ENCODE measurements around the gene TESPA1.
"Not testable (repeated sequence)": the region's sequence is repeated elsewhere in the genome, so short reads cannot be mapped to it uniquely, and the experiment has no call there.

TESPA1 gene, protein sequence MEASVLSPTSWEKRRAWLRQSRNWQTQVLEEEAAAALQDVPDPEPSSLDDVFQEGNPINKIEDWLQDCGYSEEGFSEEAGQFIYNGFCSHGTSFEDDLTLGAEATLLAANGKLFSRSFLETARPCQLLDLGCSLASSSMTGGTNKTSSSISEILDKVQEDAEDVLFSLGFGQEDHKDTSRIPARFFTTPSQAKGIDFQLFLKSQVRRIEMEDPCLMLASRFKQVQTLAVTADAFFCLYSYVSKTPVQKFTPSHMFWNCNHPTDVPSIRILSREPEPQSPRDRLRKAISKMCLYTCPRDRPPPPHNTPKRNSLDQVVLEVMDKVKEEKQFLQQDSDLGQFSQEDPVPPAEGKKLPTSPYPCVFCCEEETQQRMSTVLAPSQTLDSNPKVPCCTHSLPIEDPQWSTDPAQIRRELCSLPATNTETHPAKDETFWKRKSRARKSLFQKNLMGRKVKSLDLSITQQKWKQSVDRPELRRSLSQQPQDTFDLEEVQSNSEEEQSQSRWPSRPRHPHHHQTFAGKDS

DNA sequence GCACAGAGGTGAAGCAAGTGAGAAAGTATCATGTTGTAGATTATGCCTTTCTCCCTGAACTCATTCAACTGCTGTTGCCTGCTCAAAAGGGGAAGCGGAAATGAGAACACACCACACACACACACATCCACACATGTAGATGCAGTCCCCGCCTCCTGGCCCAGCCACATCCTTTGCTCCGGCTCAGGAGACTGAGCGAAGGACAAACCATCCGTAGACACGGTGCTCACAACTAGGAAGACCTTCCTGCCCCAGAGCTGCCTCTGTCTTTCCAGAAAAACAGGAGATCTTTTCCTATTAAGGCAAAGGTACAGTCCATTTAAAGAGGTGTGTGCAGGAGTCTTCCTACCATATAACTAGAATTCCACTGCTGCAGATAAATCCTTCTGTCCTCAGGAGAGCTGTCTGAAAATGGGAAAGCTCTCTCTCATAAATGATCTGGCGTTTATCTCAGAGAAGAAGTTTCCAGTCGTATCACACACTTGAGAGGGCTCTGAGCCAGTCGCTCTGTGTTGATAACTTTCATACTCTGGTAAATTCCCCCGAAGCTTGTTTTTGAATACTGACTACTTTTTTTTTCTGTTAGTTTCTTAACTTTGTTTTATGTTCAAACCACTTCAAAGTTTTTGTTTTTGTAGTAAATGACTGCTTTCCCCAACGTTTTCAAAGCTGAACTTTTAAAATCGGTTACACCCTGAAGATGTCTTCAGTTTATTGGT lies at the start of gene TESPA1:
TSS of gene TESPA1 (minus strand) at position 105 of the 719 bp plus-strand sequence. CDS start 10,200 bp downstream, outside the sequence.
- peak; percentile 94 for DNase-seq

DNA sequence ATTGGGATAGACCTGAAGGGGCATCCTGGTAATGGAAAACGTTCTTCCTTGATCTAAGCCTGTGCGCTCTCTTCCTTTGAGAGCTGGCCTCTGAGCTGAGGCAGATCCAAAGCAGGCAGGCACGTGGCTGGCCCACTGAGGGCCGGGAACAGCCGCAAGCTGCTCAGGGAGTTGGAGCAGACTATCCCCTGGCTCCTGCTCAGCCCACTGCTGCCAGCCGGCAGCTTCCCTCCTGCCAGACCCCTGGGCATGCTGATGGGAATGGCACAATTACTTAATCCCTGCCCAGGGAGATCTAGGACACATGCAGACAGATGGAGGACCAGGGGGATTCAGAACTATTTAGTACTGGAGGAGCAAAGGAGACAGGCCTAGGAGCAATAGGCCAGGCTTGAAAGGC lies 49.7 kb upstream of the TESPA1 start:
- no peak for DNase-seq

DNA sequence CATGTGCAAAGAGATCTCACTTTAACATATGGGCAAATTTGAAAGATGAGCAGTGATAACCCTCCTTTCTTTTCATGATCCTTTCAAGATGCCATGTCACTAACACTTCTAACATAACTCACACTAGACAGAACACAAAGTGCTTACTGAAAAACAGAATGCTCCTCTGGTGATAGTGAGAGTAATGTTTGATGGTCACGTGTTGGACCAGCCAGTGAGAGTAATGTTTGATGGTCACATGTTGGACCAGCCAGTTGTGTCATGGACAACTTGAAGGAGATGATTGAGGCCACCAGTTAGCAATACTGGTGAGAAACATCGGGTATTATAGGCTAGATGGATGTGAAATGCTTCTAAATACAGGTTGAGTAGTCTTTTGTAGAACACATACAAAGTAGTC lies 40.9 kb upstream of the TESPA1 start:
- no peak for DNase-seq

DNA sequence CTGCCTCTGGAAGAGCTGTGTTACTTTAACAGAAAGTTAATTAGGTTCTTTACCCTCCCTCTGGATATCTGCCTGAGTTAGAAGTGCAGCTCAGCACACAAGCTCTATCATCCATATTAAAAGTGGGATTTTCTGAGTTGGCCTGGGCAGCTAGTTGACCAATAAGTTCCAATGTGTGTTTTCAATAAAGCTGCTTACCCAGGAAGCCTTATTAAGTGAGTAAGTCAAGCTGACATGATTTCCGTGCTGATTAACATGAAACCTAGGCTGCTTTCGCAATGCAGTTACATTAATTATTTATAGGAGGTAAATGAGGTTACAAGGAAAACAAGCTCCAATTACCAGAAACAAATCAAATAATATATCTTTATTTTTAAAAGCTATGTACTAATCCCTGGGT lies 40.0 kb upstream of the TESPA1 start:
- DNase-seq = no peak

DNA sequence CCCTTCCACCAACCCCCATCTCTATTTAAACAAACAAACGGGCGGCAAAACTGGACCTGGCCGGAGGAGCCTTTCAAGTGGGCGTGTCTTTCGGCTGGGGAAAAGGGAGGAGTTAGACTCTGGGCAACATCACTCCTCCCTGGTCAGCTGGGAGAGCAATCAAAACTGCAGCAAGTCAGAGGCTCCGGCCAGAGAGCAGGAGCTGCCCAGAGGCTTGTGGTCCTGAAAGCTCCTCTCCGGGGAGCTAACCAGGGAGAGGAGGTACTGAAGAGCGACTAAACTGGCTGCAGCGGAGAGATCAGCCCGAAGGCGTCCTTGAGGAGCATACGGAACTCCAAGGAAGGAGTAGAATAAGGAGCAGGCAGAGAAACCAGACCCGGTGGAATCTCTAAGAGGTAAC lies 35.2 kb upstream of the TESPA1 start, which contains the start of gene NEUROD4:
TSS of gene NEUROD4 (plus strand) at position 191 of the 400 bp plus-strand sequence. CDS start 6,466 bp downstream, outside the sequence.
- no peak for DNase-seq

DNA sequence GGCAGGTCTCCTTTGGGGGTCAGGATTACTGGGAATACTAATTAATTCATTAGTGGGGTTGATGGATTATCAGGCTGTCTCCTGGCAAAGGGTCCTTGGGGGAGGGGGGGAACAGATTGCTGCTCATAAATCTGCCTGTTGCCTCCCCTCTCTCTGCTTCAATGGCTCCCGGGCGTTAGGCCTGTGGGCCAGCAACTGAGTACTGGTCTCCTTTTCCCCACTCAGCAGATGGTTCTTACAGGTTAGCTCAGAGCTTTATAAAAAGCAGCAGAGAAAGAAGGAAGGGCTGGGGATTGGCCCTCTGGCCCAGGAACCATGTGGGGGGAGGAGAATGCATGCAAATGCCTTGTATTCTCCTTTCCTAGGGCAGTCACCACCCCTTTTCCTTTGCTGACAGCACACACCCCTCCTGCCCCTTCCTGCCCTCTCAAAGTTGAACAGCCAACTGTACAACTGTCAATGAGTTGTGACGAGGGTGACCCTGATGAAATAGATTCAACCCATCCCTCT lies 32.9 kb upstream of the TESPA1 start:
- no peak for DNase-seq

DNA sequence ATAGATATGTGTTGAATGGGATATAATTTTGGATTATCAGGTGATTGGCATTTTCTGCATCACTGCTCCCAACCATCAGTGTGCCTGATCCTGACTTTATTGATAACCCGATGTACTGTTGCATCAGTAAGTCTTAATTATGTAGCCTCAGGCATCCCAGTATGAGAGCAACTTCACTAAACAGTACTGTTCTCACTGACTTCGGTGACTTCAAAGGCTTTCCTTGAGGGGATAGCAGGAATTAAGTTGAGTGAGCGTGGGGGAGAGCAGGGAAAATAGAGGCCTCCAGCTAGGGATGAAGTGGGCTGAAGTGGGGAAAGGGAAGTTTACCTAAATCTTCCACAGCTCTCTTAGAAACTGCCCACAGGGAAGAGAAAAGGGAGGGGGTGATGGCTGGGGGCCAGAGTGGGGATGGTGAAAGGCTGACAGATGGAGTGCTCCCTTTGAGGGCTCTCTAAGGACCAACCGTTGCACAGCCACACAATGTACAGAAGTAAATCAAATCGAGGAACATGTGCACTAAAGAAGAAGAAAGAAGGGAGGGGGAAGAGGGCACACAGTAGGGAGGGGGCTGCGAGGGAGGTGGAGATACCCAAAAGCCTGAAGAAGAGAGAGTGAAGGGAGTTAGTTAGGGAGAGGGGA lies 24.5 kb upstream of the TESPA1 start:
- DNase-seq = no peak

DNA sequence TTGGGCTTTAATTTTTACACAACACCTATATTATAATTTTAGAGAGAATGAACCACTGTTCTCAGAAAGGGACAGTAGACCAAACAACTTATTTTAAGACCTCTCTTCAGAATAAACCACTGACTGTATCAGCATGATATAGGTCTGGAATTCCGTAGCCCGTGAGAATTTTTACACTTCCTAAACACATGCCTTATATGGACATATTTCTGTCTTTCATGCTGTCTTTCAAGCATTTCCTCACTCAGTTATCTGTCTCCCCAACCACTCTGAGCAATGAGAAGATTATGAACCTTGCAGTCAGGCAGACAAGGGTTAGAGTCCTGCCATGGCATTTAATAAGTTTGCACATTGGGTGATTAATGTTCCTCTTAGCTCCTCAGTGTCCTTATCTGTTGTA lies 17.8 kb upstream of the TESPA1 start:
- no peak for DNase-seq

DNA sequence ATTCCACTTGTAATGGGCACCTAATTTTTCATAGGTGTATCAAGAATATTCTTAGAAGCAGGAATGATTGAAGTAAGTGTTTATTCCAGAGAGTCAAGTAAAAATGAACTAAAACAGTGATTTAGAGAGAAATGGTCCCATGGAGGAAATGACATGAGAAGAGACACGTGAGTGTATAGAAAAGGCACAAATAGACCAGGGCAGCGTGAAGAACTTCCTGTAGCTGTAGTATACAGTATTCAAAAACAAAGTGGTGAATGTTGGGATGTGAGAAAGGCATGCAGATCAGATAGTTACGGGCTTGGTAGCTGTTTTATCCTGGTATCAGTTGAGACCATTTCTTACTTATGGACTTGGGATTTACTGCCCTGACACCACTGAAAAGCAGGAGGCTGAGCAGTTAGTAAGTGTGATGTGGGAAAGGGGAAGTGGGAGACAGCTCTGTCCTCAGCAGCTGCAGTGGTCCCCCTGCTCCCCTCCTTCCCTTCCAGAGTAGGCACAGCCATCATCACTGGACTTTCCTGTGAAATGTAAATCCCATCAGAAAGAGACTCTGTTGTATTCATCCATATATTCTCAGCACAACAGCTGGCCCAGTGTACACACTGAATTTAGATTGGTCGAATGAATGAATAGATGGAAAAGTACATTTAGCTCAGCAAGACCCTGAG lies 16.8 kb upstream of the TESPA1 start:
- no peak for DNase-seq

DNA sequence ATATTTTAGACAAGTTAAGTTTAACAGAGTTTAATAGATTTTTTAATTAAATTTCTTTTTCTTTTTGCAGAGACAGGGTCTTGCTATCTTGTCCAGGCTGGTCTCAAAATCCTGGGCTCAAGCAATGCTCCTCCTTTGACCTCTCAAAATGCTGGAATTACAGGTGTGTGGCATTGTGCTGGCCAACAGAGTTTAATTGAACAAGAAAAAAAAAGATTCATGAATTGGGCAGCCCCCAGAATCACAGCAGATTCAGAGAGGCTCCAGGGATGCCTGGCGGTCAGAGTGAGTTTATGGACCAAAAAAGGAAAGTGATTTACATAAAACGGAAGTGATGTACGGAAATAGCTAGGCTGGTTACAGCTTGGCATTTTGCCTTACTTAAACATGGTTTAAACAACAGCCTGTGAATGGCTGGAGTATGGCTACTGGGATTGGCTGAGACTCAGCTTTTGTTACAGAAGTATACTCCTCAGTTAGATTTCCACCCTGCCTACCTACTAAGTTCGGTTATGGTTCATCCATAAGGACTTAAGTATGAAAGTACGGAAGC lies 14.5 kb upstream of the TESPA1 start:
- no peak for DNase-seq

DNA sequence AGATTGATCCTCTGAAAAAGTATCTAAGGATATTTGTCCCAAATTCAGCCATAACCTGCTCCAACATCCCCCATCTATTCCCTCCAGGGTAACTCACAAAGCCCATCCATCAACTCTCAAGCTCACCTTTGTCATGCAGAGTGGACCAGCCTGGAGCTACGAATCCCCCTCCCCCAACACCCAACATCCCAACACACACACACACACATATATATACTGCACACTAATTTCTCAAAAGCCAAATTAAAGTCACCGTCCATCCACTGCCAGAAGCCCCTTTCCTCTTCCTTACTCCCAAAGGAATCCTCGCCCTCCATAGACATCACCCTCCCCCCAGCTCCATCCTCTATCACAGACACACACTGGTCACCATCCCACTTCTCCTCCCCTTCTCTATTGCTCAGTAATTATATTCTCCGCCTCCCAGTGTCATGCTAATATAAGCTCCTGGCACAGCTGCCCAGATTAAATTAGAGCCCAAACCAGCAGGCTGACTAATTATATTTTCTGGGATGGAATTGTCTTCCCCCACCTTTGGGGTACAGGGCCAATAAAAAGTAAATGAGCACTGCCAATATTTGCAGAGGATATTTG lies 13.5 kb upstream of the TESPA1 start:
- DNase-seq = no peak

DNA sequence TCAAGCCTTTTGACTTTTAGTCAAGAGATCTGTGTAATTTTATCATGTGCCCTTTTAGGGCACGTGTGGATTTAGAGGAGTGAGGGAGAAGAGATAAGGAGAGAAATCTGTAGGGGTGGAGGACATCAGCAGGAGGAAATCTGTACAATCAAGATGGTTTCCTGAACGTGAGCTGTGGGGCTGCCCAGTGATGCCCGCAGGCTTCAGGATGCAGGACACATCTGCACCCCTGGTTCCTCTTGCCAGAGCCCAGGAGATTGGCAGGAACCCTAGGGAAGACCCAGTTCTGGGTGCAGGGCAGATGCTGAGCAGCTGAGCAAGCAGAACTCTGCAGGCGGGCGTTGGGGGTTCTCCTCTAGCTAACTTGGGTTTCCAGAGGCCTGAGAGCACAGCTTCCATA lies 11.6 kb upstream of the TESPA1 start:
- DNase-seq = no peak

DNA sequence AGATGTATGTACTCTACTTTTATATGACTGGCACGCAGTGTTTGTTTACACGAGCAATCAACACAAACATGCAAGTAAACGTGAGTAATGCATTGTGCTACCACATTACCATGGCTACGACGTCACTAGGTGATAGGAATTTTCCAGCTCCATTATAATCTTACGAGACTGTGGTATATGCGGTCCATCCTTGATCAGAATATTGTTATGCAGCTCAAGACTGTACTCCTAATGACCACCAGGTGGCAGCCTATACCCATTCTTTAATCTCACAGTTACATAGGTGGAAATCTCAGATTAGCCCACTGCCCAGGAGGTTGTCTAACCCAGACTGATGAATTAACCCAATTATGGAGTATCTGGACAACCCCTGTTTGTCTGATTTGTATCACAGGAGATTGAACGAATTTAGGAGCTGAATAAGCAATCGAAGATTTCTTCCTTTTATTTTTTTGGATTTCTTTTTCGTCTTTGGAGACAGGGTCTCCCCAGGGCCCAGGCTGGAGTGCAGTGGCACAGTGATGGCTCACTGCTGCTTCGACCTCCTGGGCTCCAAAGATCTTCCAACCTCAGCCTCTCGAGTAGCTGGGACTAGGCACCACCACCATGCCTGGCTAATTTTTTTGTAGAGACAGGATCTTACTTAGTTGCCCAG lies 8.7 kb upstream of the TESPA1 start:
- DNase-seq = peak; percentile 75

DNA sequence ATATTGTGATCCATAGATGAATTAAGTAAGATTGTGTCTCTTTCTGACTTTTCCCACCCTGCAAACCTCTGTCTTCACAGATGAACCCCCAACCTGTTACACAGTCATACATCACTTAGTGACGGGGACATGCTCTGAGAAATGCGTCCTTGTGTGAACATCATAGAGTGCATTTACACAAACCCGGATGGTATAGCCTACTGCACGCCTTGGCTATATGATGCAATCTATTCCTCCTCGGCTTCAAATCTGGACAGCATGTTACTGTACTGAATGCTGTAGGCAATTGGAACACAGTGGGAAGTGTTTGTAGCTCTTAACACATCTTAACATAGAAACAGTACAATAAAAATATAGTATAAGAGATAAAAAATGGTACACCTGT lies 7.4 kb upstream of the TESPA1 start:
- DNase-seq = no peak

DNA sequence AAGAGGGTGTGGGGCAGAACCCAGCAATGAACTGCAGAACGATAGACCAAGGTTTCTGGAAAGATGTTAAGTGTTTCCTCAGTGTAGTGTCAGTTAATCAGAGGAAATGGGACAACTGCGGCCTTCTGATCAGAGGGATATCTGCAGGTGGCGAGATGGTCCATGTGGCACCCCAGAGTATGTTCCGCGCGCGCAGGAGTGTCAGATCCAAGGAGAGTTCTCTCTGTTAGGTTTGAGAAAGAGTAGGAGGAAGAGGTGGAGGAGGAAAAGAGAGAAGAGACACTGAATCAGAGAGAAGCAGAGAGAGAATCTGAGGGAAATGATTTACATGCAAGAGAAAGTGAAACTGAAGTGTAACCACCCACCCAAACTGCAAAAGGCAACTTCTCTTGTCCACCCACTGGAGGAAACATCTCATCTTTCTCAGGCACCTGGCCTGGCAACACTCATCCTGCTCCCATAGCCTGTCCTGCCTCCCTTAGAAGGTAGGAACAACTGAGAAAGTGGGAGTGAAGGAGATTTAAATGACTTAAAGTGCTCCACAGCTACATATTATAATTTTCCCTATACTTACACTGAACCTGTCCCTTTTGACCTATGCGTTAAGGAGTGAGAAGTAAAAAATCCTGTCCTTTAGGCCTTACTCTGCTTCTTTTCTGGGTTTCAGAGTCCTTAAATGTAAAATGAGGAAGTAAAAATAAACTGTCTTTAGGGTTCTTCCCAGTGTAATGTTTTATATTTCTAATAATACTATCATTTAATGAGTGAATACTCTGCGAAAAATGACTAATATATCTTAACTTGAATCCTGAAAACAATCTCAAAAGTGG lies 6.8 kb upstream of the TESPA1 start:
- peak; percentile 62 for DNase-seq

DNA sequence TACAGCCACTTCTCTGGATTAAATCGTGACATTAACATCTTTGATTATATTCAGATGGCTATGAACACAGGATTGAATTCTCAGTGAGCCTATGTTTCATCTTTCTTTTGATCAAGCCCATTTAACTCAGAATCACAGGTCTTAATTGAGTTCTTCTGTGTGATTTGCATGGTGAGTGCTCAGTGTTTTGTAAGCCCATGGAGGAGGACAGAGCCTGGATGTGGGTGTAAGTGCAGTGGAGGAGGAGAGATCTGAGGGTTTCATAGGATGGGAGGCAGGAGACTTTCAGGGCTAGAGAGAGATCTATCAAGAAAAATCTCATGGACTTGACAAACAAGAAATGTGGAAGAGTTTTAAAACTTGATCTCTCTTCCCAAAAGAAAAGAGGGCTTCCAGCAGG lies 5.3 kb upstream of the TESPA1 start:
- no peak for DNase-seq

DNA sequence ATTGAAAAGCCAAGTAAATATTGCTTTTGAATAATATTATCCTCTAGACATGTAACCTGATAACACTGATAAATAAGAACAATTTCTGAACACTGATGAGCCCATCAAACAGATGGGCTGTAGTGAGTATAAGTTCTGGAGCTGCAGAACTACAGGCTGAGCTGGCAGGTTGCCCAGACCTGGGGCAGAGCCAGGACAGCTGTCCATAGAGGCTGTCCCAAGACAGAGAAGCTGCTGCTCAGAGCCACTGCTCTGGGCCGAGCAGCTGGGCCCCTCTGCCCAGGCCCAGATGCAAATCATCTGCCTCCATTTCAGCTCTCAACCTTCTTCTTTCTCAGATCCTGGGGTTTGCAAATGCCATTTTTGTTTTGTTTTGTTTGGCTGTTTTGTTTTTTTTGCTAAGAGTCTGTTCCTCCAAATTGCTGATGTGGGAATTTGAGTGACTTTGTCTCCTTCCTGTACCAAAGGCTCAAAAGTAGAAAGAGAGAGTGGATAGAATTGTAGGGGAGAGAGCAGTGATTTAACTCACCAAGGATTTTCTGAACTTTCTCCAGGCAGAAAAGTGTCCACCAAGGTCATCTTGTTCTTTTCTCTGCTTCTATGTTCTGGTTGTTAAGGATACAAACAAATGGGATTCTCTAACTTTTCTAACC lies 4.0 kb upstream of the TESPA1 start:
- no peak for DNase-seq

DNA sequence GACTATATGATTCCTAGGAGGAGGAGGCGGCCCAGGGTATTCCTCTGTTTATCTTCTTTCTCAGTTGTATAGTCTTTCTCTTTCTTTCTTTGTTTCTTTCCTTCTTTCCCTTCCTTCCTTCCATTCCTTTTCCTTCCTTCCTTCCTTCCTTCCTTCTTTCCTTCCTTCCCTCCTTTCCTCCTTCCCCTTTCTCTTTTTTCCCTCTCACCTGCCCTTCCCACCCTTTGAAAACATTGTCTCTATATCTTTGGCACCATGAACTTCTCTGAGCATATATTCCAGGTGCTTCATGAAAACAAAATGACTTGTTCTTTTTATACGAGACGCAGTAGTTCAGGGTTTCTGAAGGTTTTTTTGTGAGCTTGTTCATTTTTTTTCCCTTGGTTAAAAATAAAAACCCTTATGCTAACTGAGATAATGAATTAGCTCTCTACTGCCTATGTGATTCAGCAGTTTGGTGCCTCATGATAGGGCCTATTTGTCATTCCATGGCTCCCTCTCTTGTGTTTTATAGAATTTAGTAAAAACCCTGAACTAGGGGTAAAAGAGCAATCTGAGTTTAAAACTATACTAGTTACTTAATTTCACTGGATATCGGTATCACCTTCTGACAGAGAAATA lies 3.2 kb upstream of the TESPA1 start:
- no peak for DNase-seq

DNA sequence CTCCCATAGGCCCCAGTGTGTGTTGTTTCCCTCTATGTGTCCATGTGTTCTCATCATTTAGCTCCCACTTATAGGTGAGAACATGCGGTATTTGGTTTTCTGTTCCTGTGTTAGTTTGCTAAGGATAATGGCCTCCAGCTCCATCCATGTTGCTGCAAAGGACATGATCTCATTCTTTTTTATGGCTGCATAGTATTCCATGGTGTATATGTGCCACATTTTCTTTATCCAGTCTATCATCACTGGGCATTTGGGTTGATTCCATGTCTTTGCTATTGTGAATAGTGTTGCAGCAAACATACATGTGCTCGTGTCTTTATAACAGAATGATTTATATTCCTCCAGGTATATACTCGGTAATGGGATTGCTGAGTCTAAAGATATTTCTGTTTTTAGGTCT lies 2.2 kb upstream of the TESPA1 start:
- not testable (repeated sequence) for DNase-seq
